Renal pelvis (tissue), 4 donors: ENCODE data around the gene SRXN1. TPM values are rescaled to one million over a fixed set of nuclear protein-coding genes. Genes with fewer than 3 reads are reported as not detected.

ENCODE experiments used
- DNase-seq: peaks from one replicate; pipeline ENCODE4 v3.0.0-alpha.2; 2013
- polyA plus RNA-seq, 3 donors: library from polyadenylated mRNA; unstranded; fragments of 120-200 nt; gene quantifications; one replicate each; pipeline ENCODE4 v1.2.1, GENCODE V29; 2013; ENCODE audit not compliant: insufficient read length in 3 of 3

The SRXN1 gene
- polyA plus RNA-seq, 3 donors: 11.2 to 14.3 (median 12.1) TPM

- peak; percentile 69 for DNase-seq
Observed at GRCh38 chr20:610130-611046, 42.6 kb downstream of the SRXN1 start, which contains the start of gene TCF15. TSS of gene TCF15 (minus strand) at chr20:610309. CDS start at chr20:610237, 72 bp downstream.

GRCh38 chr20:609371-609964 lies 43.5 kb downstream of the SRXN1 start:
- DNase-seq: no peak

- DNase-seq: no peak
Observed at GRCh38 chr20:608970-609369, 44.0 kb downstream of the SRXN1 start.

GRCh38 chr20:607476-607875 lies 45.5 kb downstream of the SRXN1 start:
- DNase-seq: no peak

DNA sequence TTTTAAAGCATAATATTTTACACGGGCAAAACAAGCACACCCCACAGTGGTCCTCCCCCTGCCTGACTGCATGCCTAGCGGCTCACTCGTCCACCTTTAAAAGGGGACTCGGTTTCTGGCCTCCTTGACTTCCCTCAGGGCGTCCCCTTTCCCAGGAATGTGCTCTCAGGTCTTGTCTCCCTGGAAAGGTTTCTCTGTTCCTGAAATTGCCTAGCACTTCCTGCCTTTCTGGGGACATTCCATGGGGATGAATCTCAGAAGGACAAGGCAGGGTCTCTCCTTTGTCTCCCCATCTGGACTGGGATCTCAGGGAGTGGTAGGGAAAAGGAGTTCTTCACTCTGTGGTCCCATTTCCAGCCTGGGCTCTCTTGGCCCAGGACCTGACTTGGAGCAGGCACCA lies 47.8 kb downstream of the SRXN1 start:
- no peak for DNase-seq

DNA sequence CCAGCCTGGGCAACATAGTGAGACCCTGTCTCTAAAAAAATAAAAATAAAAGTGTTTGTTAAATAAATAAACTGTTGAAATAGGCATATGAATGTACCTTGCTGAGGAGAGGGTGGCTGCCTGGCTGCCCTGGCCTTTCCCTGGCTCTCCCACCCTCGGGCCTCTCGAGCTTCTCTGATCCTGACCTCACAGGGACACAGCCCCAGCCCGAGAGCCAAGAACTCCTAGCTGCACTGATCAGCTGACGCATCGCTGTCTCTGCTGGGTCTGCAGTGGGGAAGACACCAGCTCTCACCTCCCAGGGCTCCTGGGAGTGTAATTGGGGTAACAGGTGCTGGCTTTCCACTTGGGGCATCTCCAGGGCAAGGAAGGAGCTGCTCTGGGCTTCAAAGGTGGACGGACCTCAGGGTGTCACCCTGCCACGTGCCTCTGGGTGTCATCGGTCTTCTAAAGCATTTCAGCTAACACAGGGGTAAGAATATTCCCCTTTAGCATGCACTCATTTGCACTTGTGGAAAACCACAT lies 49.8 kb downstream of the SRXN1 start:
- no peak for DNase-seq

GRCh38 chr20:602111-602970 lies 50.7 kb downstream of the SRXN1 start:
- DNase-seq: no peak

DNA sequence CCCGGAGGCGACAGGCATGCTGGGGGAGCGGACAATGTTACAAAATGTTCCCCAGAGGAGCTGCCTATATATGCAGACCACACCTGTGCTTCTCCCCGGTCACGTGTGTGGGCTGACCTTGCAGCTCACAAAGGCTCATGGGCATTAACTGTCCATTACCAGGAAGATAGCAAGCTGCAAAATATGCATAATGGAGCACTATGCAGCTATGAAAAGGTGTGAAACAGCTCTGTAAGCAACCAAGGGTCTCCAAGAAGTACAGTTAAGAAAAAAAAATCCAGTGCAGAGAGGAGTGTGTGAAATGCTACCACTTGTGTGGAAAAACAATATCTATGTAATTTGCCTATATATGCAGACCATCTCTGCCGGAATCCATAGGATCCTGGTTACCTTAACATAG lies 52.3 kb downstream of the SRXN1 start:
- DNase-seq: no peak

GRCh38 chr20:600141-600540 lies 52.9 kb downstream of the SRXN1 start:
- DNase-seq: no peak

- DNase-seq: no peak
Observed at GRCh38 chr20:598133-598850, 54.7 kb downstream of the SRXN1 start.

- DNase-seq: no peak
Observed at GRCh38 chr20:597560-597959, 55.4 kb downstream of the SRXN1 start.

Other genes with a start within 250 kb of the SRXN1 start
- 100 to 1,000 TPM in 1 of 3 donors, 10 to 100 TPM in 2; 82.5 to 105 (median 93.2) TPM for gene RBCK1, start 244.9 kb downstream of the SRXN1 start, polyA plus RNA-seq
- gene TBC1D20, start 190.7 kb downstream of the SRXN1 start, polyA plus RNA-seq: 10 to 100 TPM; 32.2 to 37.1 (median 35.1) TPM
- 100 to 1,000 TPM; 123 to 150 (median 147) TPM for gene CSNK2A1, start 109.4 kb downstream of the SRXN1 start, polyA plus RNA-seq
- gene TCF15, start 42.9 kb downstream of the SRXN1 start, polyA plus RNA-seq: 1 to 10 TPM in 2 of 3 donors, under 1 TPM in 1; 0.96 to 1.9 (median 1.3) TPM
- under 1 TPM in 2 of 3 donors, not detected in 1; 0.06 to 0.07 TPM for gene SCRT2, start 22.6 kb upstream of the SRXN1 start, polyA plus RNA-seq
- 1 to 10 TPM; 4.1 to 5.9 (median 4.3) TPM for gene SLC52A3, start 115.3 kb upstream of the SRXN1 start, polyA plus RNA-seq
- gene FAM110A, start 180.5 kb upstream of the SRXN1 start, polyA plus RNA-seq: 10 to 100 TPM in 2 of 3 donors, 1 to 10 TPM in 1; 9.6 to 12.0 (median 12.0) TPM